ENCODE results near the gene KIAA2012.
"Not testable (repeated sequence)": the region's sequence is repeated elsewhere in the genome, so short reads cannot be mapped to it uniquely, and the experiment has no call there.

The KIAA2012 gene

GRCh38 chr2:202121532-202122162, 48.6 kb downstream of the KIAA2012 start:
- no peak for FAIRE-seq

GRCh38 chr2:202122163-202122540, 49.1 kb downstream of the KIAA2012 start:
- FAIRE-seq: no peak

- FAIRE-seq: no peak
Observed at GRCh38 chr2:202122980-202123720, 50.1 kb downstream of the KIAA2012 start.

GRCh38 chr2:202124286-202124685, 51.2 kb downstream of the KIAA2012 start:
- FAIRE-seq: no peak

- FAIRE-seq: no peak
Observed at GRCh38 chr2:202127687-202128331, 54.8 kb downstream of the KIAA2012 start.

GRCh38 chr2:202129841-202130240, 56.8 kb downstream of the KIAA2012 start:
- no peak for FAIRE-seq

GRCh38 chr2:202133200-202133908, 60.3 kb downstream of the KIAA2012 start:
- no peak for FAIRE-seq

GRCh38 chr2:202133909-202134265, 60.8 kb downstream of the KIAA2012 start:
- no peak for FAIRE-seq

- FAIRE-seq: no peak
Observed at GRCh38 chr2:202135091-202135874, 62.2 kb downstream of the KIAA2012 start.

- not testable (repeated sequence) for FAIRE-seq
Observed at GRCh38 chr2:202136039-202136438, 63.0 kb downstream of the KIAA2012 start.

GRCh38 chr2:202136526-202136925, 63.5 kb downstream of the KIAA2012 start:
- no peak for FAIRE-seq

- no peak for FAIRE-seq
Observed at GRCh38 chr2:202140522-202141252, 67.6 kb downstream of the KIAA2012 start.

- FAIRE-seq: no peak
Observed at GRCh38 chr2:202141329-202141947, 68.4 kb downstream of the KIAA2012 start.

- no peak for FAIRE-seq
Observed at GRCh38 chr2:202142540-202142939, 69.5 kb downstream of the KIAA2012 start.

GRCh38 chr2:202147775-202148174, 74.7 kb downstream of the KIAA2012 start:
- FAIRE-seq: no peak

- FAIRE-seq: no peak
Observed at GRCh38 chr2:202148515-202149154, 75.6 kb downstream of the KIAA2012 start.

GRCh38 chr2:202149155-202149762, 76.2 kb downstream of the KIAA2012 start:
- no peak for FAIRE-seq

GRCh38 chr2:202149936-202150335, 76.9 kb downstream of the KIAA2012 start:
- no peak for FAIRE-seq

- FAIRE-seq: no peak
Observed at GRCh38 chr2:202152104-202152715, 79.2 kb downstream of the KIAA2012 start.

- no peak for FAIRE-seq
Observed at GRCh38 chr2:202154613-202155012, 81.6 kb downstream of the KIAA2012 start.

All from TTC549 (cell line).